Breast epithelium (tissue), 4 donors: ENCODE results near the gene CEACAM7. TPM values are rescaled to one million over a fixed set of nuclear protein-coding genes. Genes with fewer than 3 reads are reported as not detected.

Source experiments
- DNase-seq, 2 donors: peaks; one replicate each; pipeline ENCODE4 v3.0.0-alpha.2; 2019; ENCODE audit warnings: low spot score in 2 of 2
- H3K27ac ChIP-seq, 2 donors: fragments of 200-600 bp; sonication (generic) in 1 of 2; one replicate each; pipeline ENCODE4 v1.5.1; 2016 to 2019; ENCODE audit warnings: mild to moderate bottlenecking in 1 of 2
- H3K27me3 ChIP-seq, 2 donors: fragments of 200-600 bp; sonication (generic) in 1 of 2; one replicate each; pipeline versions ENCODE4 v1.5.1 to v1.6.0; 2017 to 2019; ENCODE audit warnings: control low read depth in 1 of 2, mild to moderate bottlenecking in 1 of 2
- H3K36me3 ChIP-seq: fragments of 200-600 bp; one replicate; pipeline ENCODE4 v1.5.1; 2019
- H3K4me1 ChIP-seq, 2 donors: fragments of 200-600 bp; sonication (generic); one replicate each; pipeline ENCODE4 v1.5.1; 2016 to 2019; ENCODE audit warnings: control low read depth in 1 of 2
- H3K4me3 ChIP-seq, 3 donors: fragments of 200-600 bp; sonication (generic); 1 replicate in 2 of 3; 2 replicates in 1 of 3; pipeline ENCODE4 v1.5.1; 2016 to 2019; ENCODE audit warnings: mild to moderate bottlenecking in 3 of 3, moderate library complexity in 2 of 3
- H3K9me3 ChIP-seq, 2 donors: fragments of 200-600 bp; sonication (generic) in 1 of 2; one replicate each; pipeline ENCODE4 v1.5.1; 2016 to 2019; ENCODE audit warnings: control low read depth in 1 of 2
- CTCF ChIP-seq, 3 donors: fragments of 450-650 bp; IDR thresholded peaks; one replicate each; pipeline ENCODE4 v1.5.1; 2016 to 2017; ENCODE audit warnings: antibody characterized with exemption in 3 of 3, mild to moderate bottlenecking in 3 of 3, moderate library complexity in 3 of 3
- POLR2A ChIP-seq: fragments of 450-650 bp; IDR thresholded peaks from one replicate; pipeline ENCODE4 v1.6.1; 2016; ENCODE audit warnings: antibody characterized with exemption, mild to moderate bottlenecking, moderate library complexity
- POLR2AphosphoS5 ChIP-seq, 3 donors: sonication (generic); formaldehyde crosslinking; IDR thresholded peaks; one replicate each; pipeline ENCODE4 v1.6.1; 2017; ENCODE audit warnings: antibody characterized with exemption in 3 of 3
- intact Hi-C: fragments of 100-400 bp; cut with DNase I; formaldehyde crosslinking; loops from one replicate; pipeline ENCODE4 v1.15.1; 2023; ENCODE audit warnings: low total_unique reads
- total RNA-seq, 3 donors: library from RNA; depleted of rRNA; stranded (reverse); fragments of >200 nt; gene quantifications; one replicate each; pipeline ENCODE4 v1.1.0, GENCODE V29; 2016

Gene CEACAM7
- total RNA-seq, 3 donors from 2014 or later: 0.15 to 25.2 TPM; not detected in 1

- intact Hi-C loops: no loop called here
- TF ChIP-seq CTCF (IDR thresholded peaks at IDR 0.05) (no peak), POLR2AphosphoS5 (IDR thresholded peaks at IDR 0.05) (no peak), POLR2A (no peak)
- DNase-seq: no peak
- Histone ChIP-seq H3K4me3 (no peak overlapping the region), H3K27ac (no peak overlapping the region), H3K4me1 (no peaks in the 10 kb centered on the region), H3K36me3 (no peaks in the 10 kb centered on the region), H3K27me3 (peaks cover 0 to 19% of the 10 kb centered on the region in 2 donors), H3K9me3 (no peaks in the 10 kb centered on the region)
Observed at GRCh38 chr19:41637484-41637883, 50.6 kb downstream of the CEACAM7 start.

DNA sequence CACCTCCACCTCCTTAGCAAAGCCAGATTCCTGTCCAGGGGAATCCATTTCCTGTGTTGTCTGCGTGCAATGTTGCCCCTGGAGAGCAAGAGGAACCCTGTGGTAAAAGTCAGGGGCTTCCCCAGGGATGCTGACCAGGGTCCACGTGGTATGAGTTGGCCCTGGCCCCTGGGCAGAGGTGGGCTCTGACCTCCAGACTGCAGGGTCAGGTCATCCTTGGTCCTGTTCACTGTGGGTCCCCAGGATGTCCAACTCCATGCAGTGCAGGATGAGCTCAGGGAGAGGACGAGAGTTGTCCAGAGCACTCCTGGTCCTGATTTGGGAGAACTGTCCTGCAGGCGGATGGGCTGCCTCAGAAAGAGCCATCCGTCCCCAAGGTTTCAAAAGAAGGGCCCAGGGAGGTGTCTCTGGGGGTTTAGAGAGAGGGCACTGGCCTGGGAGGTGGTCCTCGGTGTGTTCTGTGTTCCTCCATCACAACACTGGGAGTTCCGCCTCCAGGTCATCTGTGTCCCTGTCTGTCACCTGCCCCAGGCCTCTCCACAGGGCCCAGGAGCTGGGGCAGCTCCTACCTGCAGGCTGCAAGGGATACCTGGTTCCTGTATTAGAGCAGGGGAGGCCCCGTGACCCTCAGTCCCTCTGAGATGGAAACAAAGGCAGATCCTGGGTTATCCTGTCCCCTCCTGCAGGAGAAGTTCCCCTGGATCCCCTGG is 59.9 kb downstream of the CEACAM7 start:
- Histone ChIP-seq H3K4me1 (no peaks in the 10 kb centered on the region), H3K9me3 (peaks cover 0 to 14% of the 10 kb centered on the region in 2 donors), H3K27ac (no peak overlapping the region), H3K36me3 (no peaks in the 10 kb centered on the region), H3K4me3 (no peak overlapping the region), H3K27me3 (peaks cover 0 to 32% of the 10 kb centered on the region in 2 donors)
- DNase-seq: no peak
- intact Hi-C loops: no loop called here
- TF ChIP-seq POLR2AphosphoS5 (IDR thresholded peaks at IDR 0.05) (no peak), CTCF (IDR thresholded peaks at IDR 0.05) (no peak), POLR2A (no peak)

GRCh38 chr19:41626877-41627276 is 61.2 kb downstream of the CEACAM7 start, which contains the start of gene CEACAM4:
Gene CEACAM4 (minus strand): TSS chr19:41627074. CDS start chr19:41626963, 111 bp downstream.
- H3K36me3 ChIP-seq: no peaks in the 10 kb centered on the region
- no peak for DNase-seq
- no peak within 1 kb of the TSS for H3K27ac ChIP-seq
- intact Hi-C loops: no loop called here
- H3K4me3 ChIP-seq: peak within 1 kb of the TSS in 1 of 3 donors; percentile 18
- TF ChIP-seq CTCF (IDR thresholded peaks at IDR 0.05) (no peak), POLR2AphosphoS5 (IDR thresholded peaks at IDR 0.05) (no peak), POLR2A (no peak)
- H3K27me3 ChIP-seq: peaks cover 0 to 32% of the 10 kb centered on the region in 2 donors
- no peaks in the 10 kb centered on the region for H3K4me1 ChIP-seq
- H3K9me3 ChIP-seq: peaks cover 0 to 14% of the 10 kb centered on the region in 2 donors

GRCh38 chr19:41626278-41626677 is 61.8 kb downstream of the CEACAM7 start:
- Histone ChIP-seq H3K4me3 (peak overlapping the region in 1 of 3 donors; percentile 18), H3K9me3 (peaks cover 0 to 13% of the 10 kb centered on the region in 2 donors), H3K4me1 (no peaks in the 10 kb centered on the region), H3K27ac (no peak overlapping the region), H3K27me3 (peaks cover 0 to 32% of the 10 kb centered on the region in 2 donors), H3K36me3 (no peaks in the 10 kb centered on the region)
- intact Hi-C loops: no loop called here
- TF ChIP-seq POLR2A: no peak
- no peak for TF ChIP-seq CTCF (IDR thresholded peaks at IDR 0.05)
- TF ChIP-seq POLR2AphosphoS5 (IDR thresholded peaks at IDR 0.05): no peak
- DNase-seq: no peak

GRCh38 chr19:41624937-41625336 is 63.1 kb downstream of the CEACAM7 start:
- Histone ChIP-seq H3K4me1 (no peaks in the 10 kb centered on the region), H3K9me3 (no peaks in the 10 kb centered on the region), H3K36me3 (no peaks in the 10 kb centered on the region), H3K4me3 (no peak overlapping the region), H3K27me3 (peaks cover 0 to 36% of the 10 kb centered on the region in 2 donors), H3K27ac (no peak overlapping the region)
- TF ChIP-seq CTCF (IDR thresholded peaks at IDR 0.05) (no peak), POLR2AphosphoS5 (IDR thresholded peaks at IDR 0.05) (no peak)
- intact Hi-C loops: no loop called here
- DNase-seq: no peak
